KOPT-K1 (cell line): ENCODE data around the gene NPDC1.

Source experiments
- H3K27ac ChIP-seq: fragments of 200-600 bp; sonication (generic); 2 replicates; pipeline ENCODE4 v1.5.1; 2016; ENCODE audit warnings: antibody characterized with exemption, mild to moderate bottlenecking, low read depth, low read length; ENCODE audit not compliant: poor library complexity, severe bottlenecking
- H3K36me3 ChIP-seq: fragments of 200-600 bp; sonication (generic); 2 replicates; pipeline ENCODE4 v1.5.1; 2017; ENCODE audit warnings: antibody characterized with exemption, mild to moderate bottlenecking, low read length, moderate library complexity; ENCODE audit not compliant: insufficient read depth
- H3K9me3 ChIP-seq: fragments of 200-600 bp; sonication (generic); 2 replicates; pipeline ENCODE4 v1.5.1; 2017; ENCODE audit warnings: antibody characterized with exemption, low read length, mild to moderate bottlenecking; ENCODE audit not compliant: insufficient read depth, poor library complexity, severe bottlenecking

Gene NPDC1

DNA sequence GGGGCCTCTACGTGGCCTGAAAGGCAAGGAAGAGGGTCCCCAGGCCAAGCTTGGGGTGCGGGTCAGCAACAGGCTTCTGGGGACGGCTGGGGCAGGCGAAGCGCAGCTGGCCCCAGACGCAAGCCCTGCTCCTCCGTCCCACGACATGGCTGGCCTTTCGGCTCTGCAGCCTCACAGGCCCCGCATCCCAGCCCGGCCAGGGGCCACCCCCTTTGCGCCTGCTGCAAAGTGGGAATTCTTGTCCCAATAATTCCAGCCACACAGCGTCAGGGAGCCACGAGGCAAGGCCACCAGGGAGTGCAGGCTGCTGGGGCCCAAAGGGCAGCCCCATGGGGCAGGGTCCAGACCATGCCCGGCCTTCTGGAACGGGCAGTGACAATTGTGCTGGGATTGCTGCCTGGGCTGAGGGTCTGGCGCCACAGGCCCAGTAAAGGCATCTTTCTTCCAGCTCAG, 9.0 kb upstream of the NPDC1 start:
- Histone ChIP-seq H3K9me3 (no peaks in the 10 kb centered on the region), H3K27ac (no peak overlapping the region), H3K36me3 (no peaks in the 10 kb centered on the region)

DNA sequence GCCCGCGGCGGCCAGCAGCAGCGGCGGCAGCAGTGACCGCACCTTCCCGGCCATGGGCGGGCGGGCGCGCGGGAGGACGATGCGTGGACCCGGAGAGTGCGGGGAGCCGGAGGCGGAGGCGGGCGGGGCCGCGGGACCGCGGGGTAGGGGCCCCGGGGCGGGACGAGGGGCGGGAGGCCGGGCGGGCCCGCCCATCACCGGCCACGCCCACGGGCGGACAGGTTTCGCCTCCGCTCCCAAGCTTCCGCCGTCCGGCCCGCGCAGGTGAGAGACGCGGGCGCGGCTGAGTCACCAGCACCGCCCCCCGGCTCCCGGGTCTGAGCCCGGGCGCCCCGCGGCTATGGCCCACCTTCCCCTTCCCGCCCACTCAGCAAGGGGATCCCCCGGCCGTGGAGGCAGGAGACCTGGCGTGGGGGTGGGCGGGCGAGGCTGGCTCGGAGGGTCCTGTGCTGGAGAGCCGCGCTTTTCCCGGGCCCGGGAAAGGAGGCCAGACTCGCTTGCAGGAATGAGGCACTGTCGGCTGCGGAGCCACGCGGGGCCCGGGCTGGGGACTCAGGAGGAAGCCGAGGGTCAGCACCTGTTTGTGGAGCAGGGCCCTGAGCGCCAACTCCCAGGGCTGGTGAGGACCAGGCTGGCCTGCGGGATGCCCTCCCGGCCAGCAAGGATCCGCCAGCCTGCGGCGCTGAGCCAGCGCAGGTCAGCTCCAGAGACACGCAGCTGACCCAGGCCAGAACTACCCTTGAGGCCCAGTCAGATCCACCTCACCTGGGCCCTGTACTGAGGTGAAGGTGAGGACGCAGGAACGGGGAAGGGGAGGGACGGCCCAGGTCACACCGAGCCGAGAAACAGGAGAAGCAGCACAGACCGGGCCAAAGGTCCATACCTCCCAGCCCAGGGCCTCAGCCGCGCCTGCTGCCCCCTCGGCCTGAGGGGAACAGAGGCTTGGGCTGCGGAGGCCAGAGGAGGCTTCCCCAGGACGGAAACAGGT, 8.3 kb upstream of the NPDC1 start, which contains the start of gene ENTPD2:
Gene ENTPD2 (minus strand): TSS at position 118 of the 988 bp plus-strand sequence. CDS start 64 bp downstream, at position 54.
- H3K9me3 ChIP-seq: no peaks in the 10 kb centered on the region
- H3K36me3 ChIP-seq: no peaks in the 10 kb centered on the region
- no peak within 1 kb of the TSS for H3K27ac ChIP-seq

DNA sequence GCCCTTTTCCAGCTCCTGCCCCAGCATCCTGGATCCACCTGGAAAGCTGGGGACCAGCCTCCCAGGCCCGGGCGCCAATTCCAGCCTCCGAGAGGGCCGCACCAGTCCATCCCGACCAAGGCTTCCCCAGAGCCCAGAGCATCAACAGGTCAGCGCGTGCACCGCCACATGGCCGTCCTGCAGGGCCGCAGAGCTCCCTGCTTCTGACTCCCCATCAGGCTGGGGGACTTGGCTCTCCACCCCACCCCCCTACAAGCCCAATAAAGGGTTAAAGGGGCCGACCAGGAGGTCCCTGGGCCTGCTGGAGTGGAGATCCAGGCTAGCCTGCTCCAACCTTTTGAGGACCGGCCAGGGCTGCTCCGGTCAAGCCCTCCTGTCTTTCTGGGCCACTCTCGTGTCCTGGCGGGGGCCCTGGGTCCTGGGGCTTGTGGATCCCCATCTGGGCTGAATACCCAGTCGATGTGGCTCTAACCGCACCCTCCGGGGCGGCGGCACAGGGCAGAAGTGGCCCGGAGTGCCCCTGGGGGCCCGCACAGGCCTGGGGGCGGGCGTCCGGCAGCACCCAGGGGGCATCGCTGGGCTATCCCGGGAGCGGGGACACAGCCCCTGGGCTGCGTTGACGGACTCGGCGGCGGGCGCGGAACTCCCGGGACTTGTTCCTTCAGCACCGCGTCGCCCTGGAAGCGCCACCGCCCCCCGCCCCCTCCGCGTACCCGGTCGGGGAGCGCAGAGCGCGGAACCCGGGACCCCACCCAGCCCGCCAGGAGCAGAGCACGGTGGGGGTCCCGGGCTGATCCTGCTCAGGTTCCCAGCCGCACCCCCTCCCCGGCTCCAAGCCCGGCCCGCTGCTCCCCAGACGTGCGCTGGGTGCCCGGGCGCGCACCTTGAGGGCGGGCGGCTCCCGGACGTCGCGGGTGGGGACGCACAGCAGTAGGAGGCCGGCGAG, 7.3 kb upstream of the NPDC1 start:
- Histone ChIP-seq H3K9me3 (no peaks in the 10 kb centered on the region), H3K36me3 (no peaks in the 10 kb centered on the region), H3K27ac (no peak overlapping the region)

DNA sequence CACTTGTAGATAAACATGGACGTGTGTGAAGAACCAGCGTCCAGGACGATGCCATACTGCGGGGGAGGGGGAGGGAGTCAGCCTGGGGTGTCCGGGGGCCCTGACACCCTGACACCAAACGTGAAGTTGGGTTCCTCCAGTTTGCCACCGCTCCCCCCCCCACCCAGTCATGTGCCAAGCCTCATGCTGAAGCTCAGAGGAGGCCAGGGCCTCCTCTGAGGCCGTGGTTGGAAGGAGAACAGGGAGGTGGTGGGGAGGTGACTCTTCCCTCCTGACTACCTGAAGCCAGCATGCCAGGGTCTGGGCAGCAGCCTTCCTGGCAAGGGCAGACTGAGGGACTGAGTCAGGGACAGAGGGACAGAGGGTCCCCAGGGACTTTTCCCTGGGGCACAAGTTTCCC, 6.3 kb upstream of the NPDC1 start:
- Histone ChIP-seq H3K36me3 (no peaks in the 10 kb centered on the region), H3K27ac (no peak overlapping the region), H3K9me3 (no peaks in the 10 kb centered on the region)

DNA sequence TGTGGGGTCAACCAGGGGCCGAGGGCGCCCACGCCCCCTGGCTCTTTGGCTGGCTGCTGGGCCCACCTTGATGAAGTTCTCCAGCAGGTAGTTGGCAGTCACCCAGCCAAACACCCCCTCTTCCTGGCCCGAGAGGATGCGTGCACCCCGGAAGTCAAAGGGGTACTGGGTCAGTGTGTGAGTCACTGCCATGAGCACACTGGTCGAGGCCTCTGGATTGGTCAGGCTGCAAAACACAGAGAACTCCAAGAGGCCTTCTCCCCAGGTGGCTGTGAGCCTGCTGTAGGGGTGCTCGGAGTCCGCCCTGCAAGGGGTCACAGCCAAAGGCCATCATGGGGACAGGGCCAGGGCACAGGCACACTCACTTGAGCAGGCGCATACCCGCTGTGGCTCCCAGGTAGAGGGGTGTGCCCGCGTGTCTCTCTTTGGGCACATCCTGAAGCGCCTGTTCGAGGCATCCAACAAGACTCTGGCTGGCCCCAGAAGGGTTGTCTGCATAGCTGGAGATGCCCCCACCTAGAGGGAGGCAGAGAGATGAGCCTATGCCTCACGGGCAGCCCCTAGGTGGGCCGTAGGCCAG, 5.3 kb upstream of the NPDC1 start:
- Histone ChIP-seq H3K27ac (no peak overlapping the region), H3K9me3 (no peaks in the 10 kb centered on the region), H3K36me3 (no peaks in the 10 kb centered on the region)

DNA sequence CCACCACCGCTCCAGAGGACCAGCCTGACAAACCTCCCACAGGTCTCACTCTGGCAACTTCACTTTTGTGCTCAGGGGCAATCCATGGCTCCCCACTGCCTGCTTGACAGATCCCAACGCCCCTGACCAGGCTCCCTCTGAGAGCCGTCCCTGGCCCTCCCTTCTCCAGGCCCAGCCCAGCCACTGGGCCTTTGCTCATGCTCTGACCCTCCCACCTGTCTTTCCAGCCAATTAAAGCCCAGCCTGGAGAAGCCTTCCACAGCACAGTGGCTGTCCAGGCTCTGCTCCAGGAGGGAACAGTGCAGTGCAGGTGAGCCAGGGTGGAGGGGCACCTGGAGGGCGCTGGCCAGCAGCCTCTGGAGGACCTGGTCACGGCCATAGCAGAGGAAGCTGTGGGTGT, 4.6 kb upstream of the NPDC1 start:
- no peak overlapping the region for H3K27ac ChIP-seq
- H3K9me3 ChIP-seq: no peaks in the 10 kb centered on the region
- no peaks in the 10 kb centered on the region for H3K36me3 ChIP-seq

DNA sequence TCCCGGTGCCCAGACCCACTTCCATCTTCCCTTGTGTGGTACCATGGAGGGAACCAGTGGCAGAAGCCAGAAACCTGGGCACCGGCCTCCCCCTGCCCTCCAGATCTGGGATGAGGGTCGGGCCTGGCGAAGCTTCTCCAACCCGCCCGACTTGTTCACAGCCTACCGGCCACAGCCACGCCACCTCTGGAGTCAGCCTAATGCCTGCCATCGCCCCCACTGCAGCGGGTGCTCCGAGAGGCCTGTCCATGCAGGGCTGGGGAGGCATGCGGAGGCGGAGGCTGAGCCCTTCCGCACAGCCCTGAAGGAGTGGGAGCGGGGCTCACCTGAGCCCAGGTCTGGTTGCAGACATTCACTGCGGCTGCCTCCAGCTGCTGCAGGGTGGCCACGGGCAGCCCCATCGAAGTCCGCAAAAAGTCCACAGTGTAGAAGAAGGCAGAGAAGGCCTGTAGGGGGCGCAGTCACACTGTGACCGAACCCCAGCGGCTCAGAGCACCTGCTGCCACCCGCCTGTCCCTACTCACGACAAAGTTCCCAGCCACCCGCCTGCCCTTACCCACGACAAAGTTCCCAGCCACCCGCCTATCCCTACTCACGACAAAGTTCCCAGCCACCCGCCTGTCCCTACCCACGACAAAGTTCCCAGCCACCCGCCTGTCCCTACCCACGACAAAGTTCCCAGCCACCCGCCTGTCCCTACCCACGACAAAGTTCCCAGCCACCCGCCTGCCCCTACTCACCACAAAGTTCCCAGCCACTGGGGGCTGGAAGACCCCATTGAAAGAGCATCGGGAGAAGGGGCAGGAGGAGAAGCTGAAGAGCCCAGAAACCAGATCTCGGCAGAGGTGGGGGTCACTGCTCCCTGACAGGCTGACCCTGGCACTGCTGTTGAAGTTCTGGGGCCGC, 3.8 kb upstream of the NPDC1 start:
- Histone ChIP-seq H3K27ac (no peak overlapping the region), H3K36me3 (no peaks in the 10 kb centered on the region), H3K9me3 (no peaks in the 10 kb centered on the region)

DNA sequence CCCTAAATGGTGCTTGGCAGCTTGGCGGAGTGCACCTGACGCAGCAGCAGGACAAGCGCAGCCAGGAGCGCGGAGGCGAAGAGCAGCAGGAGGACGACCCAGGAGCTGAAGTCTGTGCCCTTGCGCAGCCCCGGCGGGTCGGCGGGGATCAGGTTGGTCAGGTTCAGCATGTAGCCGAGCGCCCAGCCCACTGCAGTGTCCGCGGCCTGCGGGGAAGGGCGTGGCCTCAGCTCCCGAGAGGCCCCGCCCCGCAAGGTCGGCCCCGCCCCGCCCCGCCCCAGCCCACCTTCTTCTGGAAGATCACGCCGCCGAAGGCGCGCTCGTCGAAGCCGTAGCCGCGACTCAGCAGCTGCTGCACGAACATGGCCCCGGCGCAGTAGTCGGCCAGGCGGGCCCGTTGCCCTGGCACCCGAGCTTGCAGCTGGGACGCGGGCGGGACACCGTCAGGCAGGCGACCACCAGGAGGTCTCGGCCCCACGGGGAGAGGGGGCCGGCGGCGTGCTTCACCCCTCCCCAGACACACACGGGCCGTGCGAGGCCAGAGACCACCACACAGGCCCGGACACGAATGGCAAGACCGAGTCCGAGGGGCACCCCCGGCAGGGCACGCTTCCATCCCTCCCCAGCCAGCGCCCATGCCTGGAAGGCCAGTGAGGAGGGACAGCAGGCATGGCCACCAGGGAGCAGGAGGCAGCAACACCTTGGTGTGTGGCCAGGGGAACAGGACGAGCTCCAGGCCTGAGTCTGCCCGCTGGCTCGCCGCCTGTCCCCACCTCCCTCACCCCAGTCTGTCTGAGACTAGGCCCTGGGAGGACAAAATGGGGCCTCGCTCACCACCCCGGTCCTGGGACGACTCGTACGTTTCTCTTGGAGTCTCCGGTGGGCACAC, 2.9 kb upstream of the NPDC1 start:
- no peak overlapping the region for H3K27ac ChIP-seq

DNA sequence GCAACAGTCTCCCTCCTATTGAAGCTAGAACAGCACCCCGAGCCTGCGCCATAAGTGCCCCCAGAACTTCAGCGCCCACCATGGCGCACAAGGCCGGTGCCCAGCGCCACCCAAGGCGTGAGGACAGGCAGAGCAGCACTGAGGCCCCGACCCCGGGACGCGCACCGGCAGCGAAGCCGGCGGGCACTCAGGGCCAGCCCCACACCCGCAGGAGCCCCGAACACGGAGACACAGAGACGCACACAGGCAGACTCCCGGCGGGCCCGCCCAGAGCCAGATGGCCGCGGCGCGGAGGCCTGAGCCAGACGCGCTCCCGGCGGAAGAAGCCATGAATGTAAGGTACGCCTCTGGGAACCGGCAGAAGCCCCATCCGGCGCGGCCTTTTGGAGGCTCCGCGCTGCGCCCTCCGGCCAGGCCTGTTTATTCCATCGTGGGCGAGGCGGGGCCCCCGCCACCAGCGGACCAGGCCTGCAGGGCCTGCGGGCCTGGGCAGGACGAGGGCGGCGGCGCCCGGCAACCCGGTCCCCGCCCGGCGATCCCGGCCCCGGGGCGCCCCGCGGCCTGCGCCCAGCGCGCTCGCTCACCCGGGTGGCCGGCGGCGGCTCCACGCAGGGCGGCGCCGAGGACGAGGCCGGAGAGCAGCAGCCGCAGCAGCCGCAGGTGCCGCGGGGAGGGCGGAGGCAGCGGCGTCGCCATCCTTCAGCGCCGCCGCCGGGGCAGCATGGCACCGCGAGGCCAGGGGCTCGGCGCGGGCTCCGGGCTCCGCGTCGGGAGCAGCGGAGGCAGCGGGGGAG, 486 bp downstream of the NPDC1 start:
- Histone ChIP-seq H3K27ac (no peak overlapping the region), H3K9me3 (no peaks in the 10 kb centered on the region), H3K36me3 (no peaks in the 10 kb centered on the region)

More for the DNA sequence above, 2.9 kb upstream of the NPDC1 start:
- H3K36me3 ChIP-seq: no peaks in the 10 kb centered on the region
- no peaks in the 10 kb centered on the region for H3K9me3 ChIP-seq

DNA sequence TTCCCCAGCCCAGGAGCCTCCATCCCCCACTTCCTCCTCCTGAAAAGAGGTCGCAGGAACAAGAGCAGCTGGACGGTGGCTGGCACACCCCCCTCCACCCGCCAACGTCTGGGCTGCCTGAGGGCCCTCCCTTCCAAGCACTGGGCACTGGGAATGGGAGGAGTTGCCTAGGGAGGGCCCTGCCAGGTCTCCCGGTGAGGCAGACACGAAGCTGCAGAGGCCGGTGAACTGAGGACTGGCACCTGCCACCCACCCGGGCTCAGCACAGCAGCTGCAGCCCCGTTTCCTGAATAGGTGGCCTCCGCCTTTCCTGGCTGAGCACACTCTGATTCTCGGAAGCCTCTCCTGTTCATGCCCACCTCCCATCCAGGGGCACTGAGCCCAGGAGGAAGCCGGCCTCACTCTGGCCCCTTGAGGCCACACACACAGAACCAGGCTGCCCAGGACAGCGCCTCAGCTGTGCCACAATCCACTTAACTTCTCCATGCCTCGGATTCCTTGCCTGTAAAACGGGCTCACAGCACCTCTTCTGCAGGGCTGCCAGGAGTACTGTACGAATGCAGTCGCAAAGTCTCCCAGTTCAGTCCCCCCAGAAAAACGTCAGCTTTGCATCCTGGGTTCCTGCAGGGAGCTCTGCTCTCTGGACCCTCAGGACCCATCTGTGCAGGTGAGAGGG, 1.3 kb downstream of the NPDC1 start:
- H3K9me3 ChIP-seq: no peaks in the 10 kb centered on the region
- no peaks in the 10 kb centered on the region for H3K36me3 ChIP-seq
- no peak overlapping the region for H3K27ac ChIP-seq

DNA sequence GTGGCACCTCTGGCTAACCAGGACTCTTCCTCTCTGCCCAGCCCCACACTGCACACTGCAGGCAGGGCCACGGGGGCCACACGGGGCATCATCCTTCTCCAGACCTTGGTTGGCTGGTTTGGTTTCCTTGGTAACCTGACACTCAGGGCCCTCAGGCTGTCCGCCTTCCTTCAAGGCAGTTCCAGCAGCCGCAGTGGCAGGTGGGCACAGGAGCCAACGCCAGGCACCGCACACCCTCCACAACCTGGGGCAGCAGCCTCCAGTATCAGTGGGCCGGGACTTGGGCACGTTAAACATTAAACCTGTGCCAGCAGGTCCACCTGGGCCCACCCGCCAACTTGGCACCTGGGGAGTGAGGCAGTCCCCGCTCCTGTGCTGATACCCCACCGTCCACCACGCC, 1.9 kb downstream of the NPDC1 start:
- H3K27ac ChIP-seq: no peak overlapping the region
- H3K9me3 ChIP-seq: no peaks in the 10 kb centered on the region
- no peaks in the 10 kb centered on the region for H3K36me3 ChIP-seq
